Mammary epithelial cell (primary cell): ENCODE results near the gene DCST2.

Experiments used
- EZH2 ChIP-seq: IDR thresholded peaks from 2 replicates; pipeline ENCODE4 v1.6.1; 2012; ENCODE audit warnings: low read length, inconsistent platforms, borderline replicate concordance
- TF ChIP-seq, protein P1 (sequence below), 2 donors: IDR thresholded peaks in 1 of 2; conservative IDR thresholded peaks in 1 of 2; 2 replicates each; pipeline ENCODE4 v1.5.1; 2011 to 2012; ENCODE audit warnings: inconsistent platforms in 2 of 2, low read length in 2 of 2, mild to moderate bottlenecking in 2 of 2, control low read depth in 1 of 2, low read depth in 1 of 2; ENCODE audit not compliant: insufficient read depth in 1 of 2; ENCODE audit errors: extremely low read depth in 1 of 2

DNA sequence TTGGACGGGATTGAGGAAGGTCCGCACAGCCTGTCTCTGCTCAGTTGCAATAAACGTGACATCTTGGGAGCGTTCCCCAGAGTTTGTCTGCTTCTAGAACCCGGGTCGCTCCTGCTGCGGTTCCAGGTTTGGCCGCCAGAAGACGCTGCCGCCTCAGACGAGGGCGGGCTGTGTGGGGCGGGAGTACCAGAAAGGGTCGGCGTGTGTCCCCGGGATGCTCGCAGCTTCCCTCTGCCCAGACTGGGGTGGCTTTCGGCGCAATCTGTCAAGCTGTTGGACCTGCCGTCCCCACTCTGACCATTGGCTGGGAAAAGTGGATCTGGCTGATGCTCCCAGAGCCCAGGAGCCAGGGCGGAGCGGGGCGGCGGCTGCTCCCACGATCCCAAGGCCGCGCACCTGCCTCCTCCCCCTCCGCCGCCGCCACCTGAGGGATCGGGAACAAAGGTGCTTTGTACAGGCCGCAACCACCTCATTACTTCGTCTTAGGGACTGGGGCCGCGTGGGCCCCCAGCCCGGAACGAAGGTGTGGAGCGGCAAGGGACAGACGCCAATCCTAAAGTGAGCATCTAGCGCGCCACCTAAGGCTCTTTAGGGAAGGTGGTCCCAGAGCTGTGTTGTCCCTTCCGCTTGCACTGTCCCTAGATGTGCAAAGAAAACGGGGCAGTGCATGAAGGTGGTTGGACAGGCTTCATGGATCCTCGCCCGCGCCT lies 29.3 kb upstream of the DCST2 start:
- TF ChIP-seq, protein P1, sequence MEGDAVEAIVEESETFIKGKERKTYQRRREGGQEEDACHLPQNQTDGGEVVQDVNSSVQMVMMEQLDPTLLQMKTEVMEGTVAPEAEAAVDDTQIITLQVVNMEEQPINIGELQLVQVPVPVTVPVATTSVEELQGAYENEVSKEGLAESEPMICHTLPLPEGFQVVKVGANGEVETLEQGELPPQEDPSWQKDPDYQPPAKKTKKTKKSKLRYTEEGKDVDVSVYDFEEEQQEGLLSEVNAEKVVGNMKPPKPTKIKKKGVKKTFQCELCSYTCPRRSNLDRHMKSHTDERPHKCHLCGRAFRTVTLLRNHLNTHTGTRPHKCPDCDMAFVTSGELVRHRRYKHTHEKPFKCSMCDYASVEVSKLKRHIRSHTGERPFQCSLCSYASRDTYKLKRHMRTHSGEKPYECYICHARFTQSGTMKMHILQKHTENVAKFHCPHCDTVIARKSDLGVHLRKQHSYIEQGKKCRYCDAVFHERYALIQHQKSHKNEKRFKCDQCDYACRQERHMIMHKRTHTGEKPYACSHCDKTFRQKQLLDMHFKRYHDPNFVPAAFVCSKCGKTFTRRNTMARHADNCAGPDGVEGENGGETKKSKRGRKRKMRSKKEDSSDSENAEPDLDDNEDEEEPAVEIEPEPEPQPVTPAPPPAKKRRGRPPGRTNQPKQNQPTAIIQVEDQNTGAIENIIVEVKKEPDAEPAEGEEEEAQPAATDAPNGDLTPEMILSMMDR (conservative IDR thresholded peaks at IDR 0.05 in 1 of 2, IDR thresholded peaks at IDR 0.05 in 1 of 2; ENCODE audit: extremely low read depth in 1 of 2, insufficient read depth in 1 of 2, low read depth in 1 of 2, low read length in 2 of 2) = peak; percentile 62 to 83
- no peak for TF ChIP-seq EZH2
